Ovary (tissue), 3 donors: ENCODE measurements around the gene CEP83.

Experiments
- CTCF ChIP-seq, 3 donors: fragments of 450-650 bp in 2 of 3; fragments of 200-600 bp in 1 of 3; IDR thresholded peaks; one replicate each; pipeline versions ENCODE4 v1.5.1 to v1.8.0; 2016 to 2022; ENCODE audit warnings: antibody characterized with exemption in 3 of 3, mild to moderate bottlenecking in 1 of 3
- EP300 ChIP-seq: sonication (generic); formaldehyde crosslinking; IDR thresholded peaks from one replicate; pipeline ENCODE4 v1.6.1; 2017; ENCODE audit warnings: antibody characterized with exemption
- POLR2A ChIP-seq: fragments of 450-650 bp; IDR thresholded peaks from one replicate; pipeline ENCODE4 v1.6.1; 2017; ENCODE audit warnings: antibody characterized with exemption, mild to moderate bottlenecking, moderate library complexity
- donor health status: DM: no; HTN: no; CAD: no.

GRCh38 chr12:94322346-94322745 lies 137.3 kb downstream of the CEP83 start:
- TF ChIP-seq CTCF (IDR thresholded peaks at IDR 0.05): no peak
- TF ChIP-seq EP300: no peak
- no peak for TF ChIP-seq POLR2A
